Prostate gland (tissue), 2 donors: ENCODE measurements around the gene SMU1. TPM values are rescaled to one million over a fixed set of nuclear protein-coding genes. Genes with fewer than 3 reads are reported as not detected.

Experiments
- DNase-seq: peaks from one replicate; pipeline ENCODE4 v3.0.0-alpha.2; 2019; ENCODE audit warnings: low spot score
- H3K27ac ChIP-seq, 2 donors: fragments of 200-600 bp; sonication (generic); 2 replicates each; pipeline ENCODE4 v1.5.1; 2017 to 2019
- H3K27me3 ChIP-seq: fragments of 200-600 bp; sonication (generic); replicated peaks from 2 replicates; pipeline ENCODE4 v1.5.1; 2019; ENCODE audit not compliant: insufficient read depth
- H3K36me3 ChIP-seq, 2 donors: fragments of 200-600 bp; sonication (generic); 1 replicate in 1 of 2; 2 replicates in 1 of 2; pipeline versions ENCODE4 v1.5.1 to v1.8.1; 2017 to 2019
- H3K4me1 ChIP-seq: fragments of 200-600 bp; sonication (generic); replicated peaks from 2 replicates; pipeline ENCODE4 v1.5.1; 2019
- H3K4me3 ChIP-seq, 2 donors: fragments of 200-600 bp; sonication (generic); 2 replicates each; pipeline ENCODE4 v1.5.1; 2017 to 2019
- H3K9me3 ChIP-seq: fragments of 200-600 bp; sonication (generic); 2 replicates; pipeline ENCODE4 v1.5.1; 2017
- CTCF ChIP-seq, 4 experiments: fragments of 200-600 bp in 2 of 4; fragments of 450-650 bp in 2 of 4; sonication (generic) in 2 of 4; IDR thresholded peaks; 1 replicate in 3 of 4; 2 replicates in 1 of 4; pipeline ENCODE4 v1.5.1; 2016 to 2019; ENCODE audit warnings: antibody characterized with exemption in 4 of 4, mild to moderate bottlenecking in 2 of 4, moderate library complexity in 2 of 4
- POLR2A ChIP-seq: fragments of 450-650 bp; IDR thresholded peaks from one replicate; pipeline ENCODE4 v1.6.1; 2016; ENCODE audit warnings: antibody characterized with exemption, mild to moderate bottlenecking
- POLR2AphosphoS5 ChIP-seq: sonication (generic); formaldehyde crosslinking; IDR thresholded peaks from one replicate; pipeline ENCODE4 v1.6.1; 2017; ENCODE audit warnings: antibody characterized with exemption
- WGBS: methylation state at CpG from one replicate; pipeline ENCODE4 v1.1.5; 2018; 5-methylcytosine and 5-hydroxymethylcytosine counted together
- intact Hi-C: fragments of 100-400 bp; cut with DNase I; formaldehyde crosslinking; loops from one replicate; pipeline ENCODE4 v1.14.2; 2022
- total RNA-seq, 2 donors: library from RNA; depleted of rRNA; stranded (reverse); fragments of >200 nt; gene quantifications; one replicate each; pipeline ENCODE4 v1.1.0, GENCODE V29; 2016

Gene SMU1
- total RNA-seq, 2 donors from 2014 or later: 18.4 to 19.1 TPM

- H3K27me3 ChIP-seq: no peaks in the 10 kb centered on the region
- intact Hi-C loops: no loop called here
- peaks cover 0 to 17% of the 10 kb centered on the region in 2 donors for H3K36me3 ChIP-seq
- no peaks in the 10 kb centered on the region for H3K9me3 ChIP-seq
- no peak for DNase-seq
- no peaks in the 10 kb centered on the region for H3K4me1 ChIP-seq
- H3K27ac ChIP-seq: no peak overlapping the region
- 100% methylated on average over 2 of the region's 2 CpGs for WGBS
- TF ChIP-seq CTCF (IDR thresholded peaks at IDR 0.05): no peak
- no peak for TF ChIP-seq POLR2A
- no peak for TF ChIP-seq POLR2AphosphoS5
- H3K4me3 ChIP-seq: no peak overlapping the region
Observed at GRCh38 chr9:33049680-33050361, 26.7 kb downstream of the SMU1 start.

- Histone ChIP-seq H3K4me1 (no peaks in the 10 kb centered on the region), H3K27ac (no peak overlapping the region), H3K27me3 (no peaks in the 10 kb centered on the region), H3K36me3 (peaks cover 0 to 9% of the 10 kb centered on the region in 2 donors), H3K9me3 (no peaks in the 10 kb centered on the region), H3K4me3 (no peak overlapping the region)
- TF ChIP-seq POLR2AphosphoS5 (no peak), CTCF (IDR thresholded peaks at IDR 0.05) (no peak), POLR2A (no peak)
- DNase-seq: no peak
- intact Hi-C loops: no loop called here
- 66% methylated on average over 2 of the region's 2 CpGs for WGBS
Observed at GRCh38 chr9:33048054-33048465, 28.4 kb downstream of the SMU1 start.

- Histone ChIP-seq H3K4me1 (no peaks in the 10 kb centered on the region), H3K9me3 (no peaks in the 10 kb centered on the region), H3K36me3 (peaks cover 0 to 9% of the 10 kb centered on the region in 2 donors), H3K27ac (no peak overlapping the region), H3K4me3 (no peak overlapping the region), H3K27me3 (no peaks in the 10 kb centered on the region)
- TF ChIP-seq POLR2A: no peak
- TF ChIP-seq POLR2AphosphoS5: no peak
- no peak for TF ChIP-seq CTCF (IDR thresholded peaks at IDR 0.05)
- no peak for DNase-seq
- intact Hi-C loops: no loop called here
- 81% methylated on average over 1 of the region's 1 CpG for WGBS
Observed at GRCh38 chr9:33046061-33046460, 30.4 kb downstream of the SMU1 start.

- Histone ChIP-seq H3K9me3 (no peaks in the 10 kb centered on the region), H3K4me3 (peak overlapping the region; percentile 51 to 54), H3K27ac (peak overlapping the region; percentile 89 to 98), H3K4me1 (no peaks in the 10 kb centered on the region), H3K36me3 (peaks cover 0 to 9% of the 10 kb centered on the region in 2 donors), H3K27me3 (no peaks in the 10 kb centered on the region)
- intact Hi-C loops: no loop called here
- 33% methylated on average over 12 of the region's 12 CpGs for WGBS
- TF ChIP-seq CTCF (IDR thresholded peaks at IDR 0.05) (peak in 1 of 4 experiments; percentile 8), POLR2A (no peak)
- DNase-seq: peak; percentile 34
Observed at GRCh38 chr9:33044677-33045282, 31.7 kb downstream of the SMU1 start.

GRCh38 chr9:33044162-33044673 is 32.3 kb downstream of the SMU1 start:
- intact Hi-C loops: no loop called here
- WGBS: 0% methylated on average over 39 of the region's 41 CpGs
- H3K36me3 ChIP-seq: peaks cover 0 to 9% of the 10 kb centered on the region in 2 donors

More at GRCh38 chr9:33044162-33044673, 32.3 kb downstream of the SMU1 start:
- peak overlapping the region; percentile 51 to 54 for H3K4me3 ChIP-seq
- H3K4me1 ChIP-seq: no peaks in the 10 kb centered on the region
- no peaks in the 10 kb centered on the region for H3K9me3 ChIP-seq
- peak overlapping the region; percentile 89 to 98 for H3K27ac ChIP-seq
- TF ChIP-seq POLR2A (peak; percentile 42), POLR2AphosphoS5 (peak; percentile 84), CTCF (IDR thresholded peaks at IDR 0.05) (no peak)
- no peaks in the 10 kb centered on the region for H3K27me3 ChIP-seq
- peak; percentile 87 for DNase-seq
